GM19099 (cell line): Measurements from ENCODE around the gene BPIFA2.

ENCODE experiments used
- POLR2A ChIP-seq: IDR thresholded peaks from 3 replicates; pipeline ENCODE4 v1.6.1; 2011; ENCODE audit warnings: low read depth; ENCODE audit not compliant: insufficient read length; ENCODE audit errors: extremely low read depth

The BPIFA2 gene

DNA sequence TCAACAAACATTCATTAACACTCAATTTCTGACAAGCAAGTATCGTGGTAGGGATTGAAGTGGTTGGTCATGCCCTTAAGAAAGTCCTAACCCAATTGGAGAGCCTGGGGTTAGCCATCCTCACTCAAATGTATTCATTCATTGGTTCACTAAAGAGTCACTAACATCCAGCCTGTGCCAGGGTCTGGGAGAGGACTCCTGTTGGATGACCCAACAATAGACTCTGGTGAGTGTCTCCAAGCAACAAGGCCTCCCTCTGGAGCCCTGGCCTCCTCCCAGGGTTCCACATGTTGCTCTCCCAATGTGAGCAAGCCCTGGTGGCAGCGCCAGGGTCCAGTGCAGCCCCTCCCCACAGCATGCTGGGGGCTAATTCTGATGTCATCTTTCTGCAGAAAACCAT, 49.1 kb downstream of the BPIFA2 start, which contains the start of gene BPIFA3:
BPIFA3 (plus strand) TSS at position 301 of the 400 bp plus-strand sequence. CDS start 185 bp downstream, outside the sequence.
- TF ChIP-seq POLR2A, result no peak

DNA sequence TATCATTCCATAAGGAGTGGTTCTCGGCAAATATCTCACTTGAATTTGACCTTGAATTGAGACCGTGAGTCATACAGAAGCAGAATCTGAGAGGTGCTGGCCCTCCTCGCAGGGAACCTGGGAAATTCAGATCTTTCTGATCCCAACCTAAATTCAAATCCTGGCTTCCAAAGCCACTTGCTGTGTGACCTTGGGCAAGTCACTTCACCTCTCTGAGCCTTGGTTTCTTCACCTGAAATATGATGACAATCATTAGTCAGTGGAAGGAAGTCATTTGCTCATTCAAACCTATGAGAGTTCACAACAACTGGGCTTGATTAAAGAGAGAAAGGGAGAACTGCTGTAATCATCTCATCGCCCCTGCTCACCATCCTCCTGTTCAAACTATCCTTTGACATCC, 56.4 kb downstream of the BPIFA2 start:
- no peak for TF ChIP-seq POLR2A

DNA sequence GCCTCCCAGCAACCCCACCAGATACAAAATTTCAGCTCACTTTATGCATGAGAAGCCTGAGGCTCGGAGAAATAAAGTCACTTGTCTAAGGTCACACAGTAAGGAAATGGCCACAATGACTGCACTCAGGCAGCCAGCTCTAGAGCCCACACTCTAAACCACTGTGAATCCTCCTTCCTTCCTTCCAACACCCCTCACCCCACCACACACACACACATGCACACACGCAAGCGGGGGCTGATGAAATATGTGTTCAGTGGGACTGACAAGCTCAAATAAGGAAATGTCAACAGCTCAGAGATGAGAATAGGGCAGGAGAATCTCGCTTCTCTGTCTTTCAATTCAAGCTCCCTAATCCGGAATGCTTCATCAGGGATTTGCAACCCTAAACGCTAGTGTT, 61.9 kb downstream of the BPIFA2 start:
- no peak for TF ChIP-seq POLR2A
